IPS-18a (cell line): ENCODE results near the gene ZNF28.
"Not testable (repeated sequence)": the region's sequence is repeated elsewhere in the genome, so short reads cannot be mapped to it uniquely, and the experiment has no call there.

Experiments used
- H3K27ac ChIP-seq: one replicate; pipeline ENCODE4 v1.5.1; 2013; ENCODE audit warnings: low read length
- H3K27me3 ChIP-seq: one replicate; pipeline ENCODE4 v1.6.1; 2013; ENCODE audit warnings: mild to moderate bottlenecking, low read length; ENCODE audit not compliant: control insufficient read depth, insufficient read depth
- H3K36me3 ChIP-seq: one replicate; pipeline ENCODE4 v1.6.1; 2013; ENCODE audit warnings: low read depth, low read length; ENCODE audit not compliant: control insufficient read depth
- H3K4me1 ChIP-seq: one replicate; pipeline ENCODE4 v1.6.1; 2013; ENCODE audit warnings: low read depth, low read length; ENCODE audit not compliant: control insufficient read depth
- H3K4me3 ChIP-seq: one replicate; pipeline ENCODE4 v1.5.1; 2013; ENCODE audit warnings: low read length
- H3K9ac ChIP-seq: one replicate; pipeline ENCODE4 v1.6.1; 2013; ENCODE audit warnings: mild to moderate bottlenecking, low read length, moderate library complexity
- H3K9me3 ChIP-seq: one replicate; pipeline ENCODE4 v1.6.1; 2013; ENCODE audit warnings: low read depth, low read length; ENCODE audit not compliant: control insufficient read depth

Gene ZNF28

DNA sequence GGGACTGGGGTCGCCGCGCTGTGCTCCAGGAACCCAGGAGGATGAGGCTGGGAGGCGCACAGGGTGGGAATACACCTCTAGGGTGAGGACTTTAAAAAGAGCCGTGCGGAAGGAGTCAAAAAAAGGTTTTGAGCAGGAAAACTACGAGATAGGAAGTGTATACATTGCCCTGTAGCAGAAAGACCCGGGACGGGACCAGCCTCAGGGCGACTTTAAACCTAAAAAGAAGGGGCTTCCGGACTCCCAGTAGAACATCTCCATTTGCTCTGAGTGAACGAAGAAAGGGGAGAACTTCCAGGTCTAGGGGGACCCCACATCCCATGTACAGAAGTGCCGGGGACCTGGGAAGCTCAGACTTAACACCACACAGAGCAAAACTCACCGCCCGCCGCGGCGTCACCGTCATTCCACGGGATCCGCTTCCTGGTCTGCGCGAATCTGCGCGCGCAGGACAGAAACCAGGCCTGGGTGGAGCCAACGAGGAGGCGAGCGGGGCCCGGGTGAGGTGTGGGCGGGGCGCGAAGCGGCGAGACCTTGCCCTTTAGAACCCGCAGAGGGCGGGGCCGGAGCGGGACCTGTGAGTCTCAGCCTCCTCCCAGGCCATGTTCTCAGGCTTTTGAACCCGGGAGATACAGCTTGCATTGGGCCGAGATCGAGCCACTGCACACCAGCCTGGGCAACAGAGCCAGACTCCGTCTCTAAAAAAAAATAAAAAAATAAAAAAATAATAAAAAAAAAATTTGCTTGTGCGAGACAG, at the start of gene ZNF28:
TSS of gene ZNF28 (minus strand) at position 430 of the 757 bp plus-strand sequence. CDS start 3,675 bp downstream, outside the sequence.
- not testable (repeated sequence) for H3K27ac ChIP-seq, H3K27me3 ChIP-seq, H3K9me3 ChIP-seq, H3K4me1 ChIP-seq, H3K36me3 ChIP-seq
- peak within 1 kb of the TSS; percentile 74 for H3K4me3 ChIP-seq
- peak within 1 kb of the TSS; percentile 39 for H3K9ac ChIP-seq

DNA sequence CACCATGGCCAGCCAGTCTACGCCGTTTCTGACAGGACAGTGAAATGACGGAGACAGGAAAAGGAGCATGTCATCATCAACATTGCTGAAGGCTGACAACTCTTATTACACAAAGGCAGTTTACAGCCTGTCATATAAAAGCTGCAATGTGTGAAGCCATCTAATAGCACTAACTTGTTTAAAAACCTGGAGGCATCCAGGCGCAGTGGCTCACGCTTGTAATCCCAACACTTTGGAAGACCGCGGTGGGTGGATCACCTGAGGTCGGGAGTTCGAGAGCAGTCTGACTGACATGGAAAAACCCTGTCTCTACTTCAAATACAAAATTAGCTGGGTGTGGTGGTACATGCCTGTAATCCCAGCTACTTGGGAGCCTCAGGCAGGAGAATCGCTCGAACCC, 46.6 kb upstream of the ZNF28 start:
- not testable (repeated sequence) for H3K27ac ChIP-seq, H3K4me3 ChIP-seq, H3K9me3 ChIP-seq

DNA sequence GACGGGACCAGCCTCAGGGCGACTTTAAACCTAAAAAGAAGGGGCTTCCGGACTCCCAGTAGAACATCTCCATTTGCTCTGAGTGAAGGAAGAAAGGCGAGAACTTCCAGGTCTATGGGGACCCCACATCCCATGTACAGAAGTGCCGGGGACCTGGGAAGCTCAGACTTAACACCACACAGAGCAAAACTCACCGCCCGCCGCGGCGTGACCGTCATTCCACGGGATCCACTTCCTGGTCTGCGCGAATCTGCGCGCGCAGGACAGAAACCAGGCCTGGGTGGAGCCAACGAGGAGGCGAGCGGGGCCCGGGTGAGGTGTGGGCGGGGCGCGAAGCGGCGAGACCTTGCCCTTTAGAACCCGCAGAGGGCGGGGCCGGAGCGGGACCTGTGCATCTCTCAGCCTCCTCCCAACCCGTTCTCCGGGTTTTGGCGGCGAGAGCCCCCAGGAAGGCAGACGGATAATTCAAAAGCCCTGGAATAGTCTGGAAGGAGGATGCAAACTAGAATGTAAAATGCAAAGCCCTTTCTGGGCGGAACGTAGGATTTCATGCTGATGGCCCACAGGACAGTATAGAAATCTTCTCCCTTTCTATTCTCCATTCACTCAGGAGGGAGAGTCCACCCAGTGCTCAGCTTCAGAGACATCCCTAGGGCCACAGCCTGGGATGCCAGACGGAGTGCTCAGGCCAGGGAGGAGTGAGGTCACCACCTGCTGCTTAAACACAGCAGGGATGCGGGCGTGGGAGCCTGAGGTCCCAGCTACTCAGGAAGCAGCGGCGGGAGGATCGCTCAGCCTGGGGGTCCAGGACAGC, 36.2 kb upstream of the ZNF28 start, which contains the start of gene ZNF468:
TSS of gene ZNF468 (minus strand) at position 242 of the 814 bp plus-strand sequence. CDS start 3,347 bp downstream, outside the sequence.
- H3K27ac ChIP-seq, H3K4me1 ChIP-seq, H3K9me3 ChIP-seq, H3K27me3 ChIP-seq, H3K36me3 ChIP-seq: not testable (repeated sequence)
- peak within 1 kb of the TSS; percentile 87 for H3K4me3 ChIP-seq
- H3K9ac ChIP-seq: peak within 1 kb of the TSS; percentile 66

More for the DNA sequence above, 46.6 kb upstream of the ZNF28 start:
- not testable (repeated sequence) for H3K27me3 ChIP-seq, H3K36me3 ChIP-seq, H3K4me1 ChIP-seq, H3K9ac ChIP-seq

DNA sequence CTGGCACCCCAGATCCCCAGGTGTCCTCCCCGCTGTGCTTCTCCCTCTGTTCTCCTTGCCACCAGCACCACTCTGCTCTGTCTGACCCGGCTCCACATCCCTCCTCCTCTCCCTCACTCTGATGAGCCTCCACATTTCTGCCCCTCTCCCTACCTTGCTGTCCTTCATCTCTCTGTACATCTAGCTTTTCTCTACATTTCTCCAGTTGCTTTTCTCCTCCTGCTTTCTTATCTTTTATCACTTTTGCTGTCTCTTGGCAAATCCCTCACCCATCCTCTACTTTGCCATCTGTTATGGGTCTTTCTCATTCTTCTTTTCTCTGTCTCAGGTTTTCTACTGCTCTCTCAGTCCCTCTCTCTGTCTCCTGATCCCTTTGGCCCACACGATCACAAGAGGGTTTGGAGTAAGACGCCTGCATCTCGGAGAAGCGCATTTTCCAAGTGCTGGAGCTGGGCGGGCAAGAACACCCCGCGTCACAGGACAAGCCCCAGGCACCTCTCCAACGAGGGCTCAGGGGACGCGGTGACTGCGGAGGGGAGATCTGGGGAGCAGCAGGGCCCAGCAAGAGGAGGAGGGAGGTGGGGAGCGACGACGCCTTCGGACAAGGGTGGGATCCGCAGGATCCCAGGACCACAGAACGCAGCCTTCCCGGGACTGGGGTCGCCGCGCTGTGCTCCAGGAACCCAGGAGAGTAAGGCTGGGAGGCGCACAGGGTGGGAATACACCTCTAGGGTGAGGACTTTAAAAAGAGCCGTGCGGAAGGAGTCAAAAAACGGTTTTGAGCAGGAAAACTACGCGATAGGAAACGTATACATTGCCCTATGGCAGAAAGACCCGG, 35.3 kb upstream of the ZNF28 start:
- Histone ChIP-seq H3K9ac (peak overlapping the region; percentile 66), H3K4me3 (peak overlapping the region; percentile 87)
- H3K27ac ChIP-seq, H3K9me3 ChIP-seq, H3K36me3 ChIP-seq, H3K27me3 ChIP-seq, H3K4me1 ChIP-seq: not testable (repeated sequence)

DNA sequence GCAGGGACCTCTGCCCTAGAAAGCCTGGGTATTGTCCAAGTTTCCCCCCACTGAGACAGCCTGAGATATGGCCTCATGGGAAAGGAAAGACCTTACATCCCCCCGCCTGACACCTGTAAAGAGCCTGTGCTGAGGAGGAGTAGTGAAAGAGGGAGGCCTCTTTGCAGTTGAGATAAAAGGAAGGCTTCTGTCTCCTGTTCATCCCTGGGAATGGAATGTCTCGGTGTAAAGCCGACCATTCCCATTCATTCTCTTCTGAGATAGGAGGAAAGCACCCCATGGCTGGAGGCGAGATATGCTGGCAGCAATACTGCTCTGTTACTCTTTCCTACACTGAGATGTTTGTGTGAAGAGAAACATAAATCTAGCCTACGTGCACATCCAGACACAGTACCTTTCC, 25.9 kb upstream of the ZNF28 start:
- peaks cover 38% of the 10 kb centered on the region for H3K36me3 ChIP-seq
- not testable (repeated sequence) for H3K4me1 ChIP-seq, H3K27ac ChIP-seq, H3K4me3 ChIP-seq, H3K9ac ChIP-seq, H3K9me3 ChIP-seq, H3K27me3 ChIP-seq

DNA sequence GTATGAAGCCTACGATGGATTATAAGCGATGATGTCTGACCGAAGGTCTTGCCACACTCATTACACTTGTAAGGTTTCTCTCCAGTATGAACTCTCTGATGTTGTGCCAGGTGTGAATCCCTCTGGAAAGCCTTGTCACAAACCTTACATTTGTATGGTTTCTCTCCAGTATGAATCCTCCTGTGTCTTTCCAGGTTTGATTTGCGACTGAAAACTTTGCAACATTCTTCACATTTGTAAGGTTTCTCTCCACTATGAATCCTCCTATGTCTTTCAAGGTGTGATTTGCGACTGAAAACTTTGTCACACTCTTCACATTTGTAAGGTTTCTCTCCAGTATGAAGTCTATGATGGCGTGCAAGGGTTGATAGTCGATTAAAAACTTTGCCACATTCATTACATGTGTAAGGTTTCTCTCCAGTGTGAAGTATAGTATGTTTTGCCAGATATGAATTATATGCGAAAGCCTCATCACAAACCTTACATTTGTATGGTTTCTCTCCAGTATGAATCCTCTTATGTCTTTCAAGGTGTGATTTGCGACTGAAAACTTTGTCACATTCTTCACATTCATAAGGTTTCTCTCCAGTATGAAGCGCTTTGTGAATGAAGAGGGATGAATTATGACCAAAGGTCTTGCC, 19.5 kb upstream of the ZNF28 start:
- H3K27ac ChIP-seq, H3K9ac ChIP-seq, H3K4me3 ChIP-seq, H3K4me1 ChIP-seq, H3K27me3 ChIP-seq: not testable (repeated sequence)
- H3K9me3 ChIP-seq: peaks cover 21% of the 10 kb centered on the region
- H3K36me3 ChIP-seq: peaks cover 50% of the 10 kb centered on the region

DNA sequence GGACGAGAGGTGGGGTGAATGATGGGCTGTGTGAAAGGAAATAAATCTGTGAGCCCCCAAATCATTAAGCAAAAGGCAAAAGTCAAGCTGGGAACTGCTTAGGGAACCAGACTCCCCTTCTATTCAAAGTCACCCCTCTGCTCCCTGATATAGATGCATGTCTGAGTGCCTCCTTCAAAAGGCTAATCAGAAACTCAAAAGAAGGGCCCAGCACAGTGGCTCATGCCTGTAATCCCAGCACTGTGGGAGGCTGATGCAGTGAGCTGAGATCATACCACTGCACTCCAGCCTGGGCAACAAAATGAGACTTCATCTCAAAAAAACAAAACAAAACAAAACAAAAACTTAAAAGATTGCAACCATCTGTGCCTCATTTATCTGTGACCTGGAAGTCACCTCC, 12.9 kb upstream of the ZNF28 start:
- H3K9ac ChIP-seq: not testable (repeated sequence)

DNA sequence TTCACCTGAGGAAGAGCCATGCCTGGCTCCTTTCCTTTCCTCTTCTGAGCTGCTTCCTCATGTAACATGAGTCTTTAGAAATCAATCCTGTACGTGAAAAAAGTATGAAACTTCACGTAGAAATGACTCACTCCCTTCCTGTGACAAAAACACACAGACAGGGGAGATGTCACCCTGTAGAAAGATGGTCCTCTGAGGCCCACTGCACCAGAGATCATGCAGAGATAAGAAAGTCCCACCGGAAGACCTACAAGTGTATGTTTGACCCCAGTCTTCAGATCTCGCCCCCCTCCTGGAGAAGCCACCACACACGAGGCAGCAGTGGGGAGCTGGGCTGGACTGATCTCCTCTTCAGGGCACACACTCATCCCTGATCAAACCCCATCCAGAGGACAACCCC, 12.1 kb upstream of the ZNF28 start:
- H3K27me3 ChIP-seq, H3K4me3 ChIP-seq, H3K9ac ChIP-seq, H3K36me3 ChIP-seq, H3K4me1 ChIP-seq, H3K9me3 ChIP-seq, H3K27ac ChIP-seq: not testable (repeated sequence)

More for the DNA sequence above, 12.9 kb upstream of the ZNF28 start:
- not testable (repeated sequence) for H3K4me1 ChIP-seq, H3K4me3 ChIP-seq, H3K27me3 ChIP-seq, H3K27ac ChIP-seq, H3K9me3 ChIP-seq, H3K36me3 ChIP-seq

DNA sequence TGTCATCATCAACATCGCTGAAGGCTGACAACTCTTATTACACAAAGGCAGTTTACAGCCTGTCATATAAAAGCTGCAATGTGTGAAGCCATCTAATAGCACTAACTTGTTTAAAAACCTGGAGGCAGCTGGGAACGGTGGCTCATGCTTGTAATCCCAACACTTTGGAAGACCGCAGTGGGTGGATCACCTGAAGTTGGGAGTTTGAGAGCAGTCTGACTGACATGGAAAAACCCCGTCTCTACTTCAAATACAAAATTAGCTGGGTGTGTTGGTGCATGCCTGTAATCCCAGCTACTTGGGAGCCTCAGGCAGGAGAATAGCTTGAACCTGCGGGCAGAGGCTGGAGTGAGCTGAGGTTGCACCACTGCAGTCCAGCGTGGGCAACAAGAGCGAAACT, 8.4 kb upstream of the ZNF28 start:
- not testable (repeated sequence) for H3K27me3 ChIP-seq, H3K36me3 ChIP-seq, H3K9me3 ChIP-seq, H3K4me1 ChIP-seq, H3K4me3 ChIP-seq, H3K9ac ChIP-seq, H3K27ac ChIP-seq

DNA sequence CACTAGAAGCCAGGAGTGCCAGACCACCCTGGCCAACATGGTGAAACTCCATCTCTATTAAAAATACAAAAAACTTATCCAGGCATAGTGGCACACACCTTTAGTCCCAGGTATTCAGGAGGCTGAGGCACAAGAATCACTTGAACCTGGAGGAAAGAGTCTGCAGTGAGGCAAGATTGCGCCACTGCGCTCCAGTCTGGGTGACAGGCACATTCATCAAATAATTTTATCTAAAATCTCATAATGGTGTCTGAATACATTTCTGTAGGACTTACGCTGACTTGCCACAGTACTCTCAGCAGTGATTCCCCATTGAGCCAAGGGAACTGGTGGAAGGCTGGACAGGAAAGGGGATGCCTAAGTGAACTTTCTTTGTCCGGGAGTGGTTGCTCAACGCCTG, 4.3 kb upstream of the ZNF28 start:
- no peak overlapping the region for H3K27ac ChIP-seq
- no peak overlapping the region for H3K9ac ChIP-seq
- no peaks in the 10 kb centered on the region for H3K4me1 ChIP-seq
- H3K4me3 ChIP-seq: no peak overlapping the region
- no peaks in the 10 kb centered on the region for H3K27me3 ChIP-seq
- H3K9me3 ChIP-seq: no peaks in the 10 kb centered on the region
- no peaks in the 10 kb centered on the region for H3K36me3 ChIP-seq

DNA sequence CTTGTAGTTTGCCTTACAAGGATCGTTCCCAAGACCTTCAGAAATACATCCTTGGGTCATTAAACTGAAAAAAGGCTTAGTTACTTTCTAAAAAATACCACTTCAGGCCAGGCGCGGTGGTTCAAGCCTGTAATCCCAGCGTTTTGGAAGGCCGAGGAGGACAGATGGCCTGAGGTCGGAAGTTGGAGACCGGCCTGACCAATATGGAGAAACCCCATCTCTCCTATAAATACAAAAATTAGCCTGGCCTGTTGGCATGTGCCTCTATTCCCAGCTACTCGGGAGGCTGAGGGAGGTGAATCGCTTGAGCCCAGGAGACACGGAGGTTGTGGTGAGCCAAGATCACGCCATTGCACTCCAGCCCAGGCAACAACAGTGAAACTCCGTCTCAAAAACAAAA, 2.2 kb upstream of the ZNF28 start:
- no peaks in the 10 kb centered on the region for H3K9me3 ChIP-seq
- no peaks in the 10 kb centered on the region for H3K4me1 ChIP-seq
- H3K9ac ChIP-seq: no peak overlapping the region
- H3K27me3 ChIP-seq: no peaks in the 10 kb centered on the region
- no peak overlapping the region for H3K4me3 ChIP-seq
- H3K36me3 ChIP-seq: no peaks in the 10 kb centered on the region
- no peak overlapping the region for H3K27ac ChIP-seq
